Endothelial cell of umbilical vein (primary cell): ENCODE measurements around the gene ECEL1.

Experiments used
- EZH2 ChIP-seq: IDR thresholded peaks from 2 replicates; pipeline ENCODE4 v1.6.1; 2012; ENCODE audit warnings: borderline replicate concordance, low read depth, mild to moderate bottlenecking, moderate library complexity, low read length, inconsistent platforms; ENCODE audit not compliant: severe bottlenecking
- POLR2A ChIP-seq: IDR thresholded peaks from 2 replicates; pipeline ENCODE4 v1.6.1; 2012; ENCODE audit warnings: low read depth, mild to moderate bottlenecking, control low read depth, low read length
- TF ChIP-seq, protein P1 (sequence below), 2 donors: IDR thresholded peaks; 1 replicate in 1 of 2; 2 replicates in 1 of 2; pipeline ENCODE4 v1.5.1; 2011; ENCODE audit warnings: low read length in 2 of 2, mild to moderate bottlenecking in 2 of 2, moderate library complexity in 2 of 2, control low read depth in 1 of 2, inconsistent platforms in 1 of 2, low read depth in 1 of 2; ENCODE audit not compliant: insufficient read depth in 1 of 2; ENCODE audit errors: extremely low read depth in 1 of 2
- TF ChIP-seq, protein P2 (sequence below): IDR thresholded peaks from 2 replicates; pipeline ENCODE4 v1.6.1; 2011; ENCODE audit not compliant: insufficient read depth, insufficient read length

DNA sequence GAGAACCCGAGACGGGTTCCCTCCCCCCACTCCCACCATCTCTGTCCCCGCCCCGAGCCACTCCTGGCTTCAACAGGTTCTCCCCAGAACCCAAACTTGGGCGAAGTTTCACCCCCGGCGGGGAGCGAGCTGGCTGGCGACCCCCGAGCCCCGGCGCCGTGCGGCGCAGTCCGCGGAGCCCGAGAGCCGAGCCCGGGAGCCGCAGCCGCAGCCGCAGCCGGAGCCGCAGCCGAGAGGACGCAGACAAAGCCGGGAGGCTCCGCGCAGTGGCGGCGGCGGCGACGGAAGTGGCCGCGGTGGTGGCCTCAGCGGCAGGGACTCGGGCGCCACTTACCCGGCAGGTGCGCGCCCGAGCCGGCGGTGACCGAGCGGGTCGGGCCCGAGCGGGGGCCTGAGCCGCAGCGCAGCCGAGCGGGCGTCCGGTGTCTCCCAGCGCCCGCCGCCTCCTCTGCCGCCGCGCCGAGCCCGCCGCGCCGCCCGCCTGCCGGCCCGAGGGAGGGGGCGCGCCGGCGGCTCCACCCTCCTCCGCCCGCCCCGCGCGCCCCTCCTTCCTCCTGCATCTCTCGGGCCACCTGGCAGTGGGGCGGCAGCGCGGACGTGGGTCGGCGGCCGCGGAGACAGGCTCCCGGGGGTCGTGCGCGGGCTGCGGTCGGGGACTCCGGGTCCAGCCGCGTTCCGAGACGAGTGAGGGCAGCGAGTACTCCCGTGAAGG is at the start of gene ECEL1:
- TF ChIP-seq, protein P1, sequence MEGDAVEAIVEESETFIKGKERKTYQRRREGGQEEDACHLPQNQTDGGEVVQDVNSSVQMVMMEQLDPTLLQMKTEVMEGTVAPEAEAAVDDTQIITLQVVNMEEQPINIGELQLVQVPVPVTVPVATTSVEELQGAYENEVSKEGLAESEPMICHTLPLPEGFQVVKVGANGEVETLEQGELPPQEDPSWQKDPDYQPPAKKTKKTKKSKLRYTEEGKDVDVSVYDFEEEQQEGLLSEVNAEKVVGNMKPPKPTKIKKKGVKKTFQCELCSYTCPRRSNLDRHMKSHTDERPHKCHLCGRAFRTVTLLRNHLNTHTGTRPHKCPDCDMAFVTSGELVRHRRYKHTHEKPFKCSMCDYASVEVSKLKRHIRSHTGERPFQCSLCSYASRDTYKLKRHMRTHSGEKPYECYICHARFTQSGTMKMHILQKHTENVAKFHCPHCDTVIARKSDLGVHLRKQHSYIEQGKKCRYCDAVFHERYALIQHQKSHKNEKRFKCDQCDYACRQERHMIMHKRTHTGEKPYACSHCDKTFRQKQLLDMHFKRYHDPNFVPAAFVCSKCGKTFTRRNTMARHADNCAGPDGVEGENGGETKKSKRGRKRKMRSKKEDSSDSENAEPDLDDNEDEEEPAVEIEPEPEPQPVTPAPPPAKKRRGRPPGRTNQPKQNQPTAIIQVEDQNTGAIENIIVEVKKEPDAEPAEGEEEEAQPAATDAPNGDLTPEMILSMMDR (IDR thresholded peaks at IDR 0.05; ENCODE audit: extremely low read depth in 1 of 2, insufficient read depth in 1 of 2, low read depth in 1 of 2, low read length in 2 of 2) = no peak
- TF ChIP-seq POLR2A (no peak), EZH2 (peak; percentile 81)
- TF ChIP-seq, protein P2, sequence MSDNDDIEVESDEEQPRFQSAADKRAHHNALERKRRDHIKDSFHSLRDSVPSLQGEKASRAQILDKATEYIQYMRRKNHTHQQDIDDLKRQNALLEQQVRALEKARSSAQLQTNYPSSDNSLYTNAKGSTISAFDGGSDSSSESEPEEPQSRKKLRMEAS = no peak
